Measurements from ENCODE around the gene MESP1. TPM values are rescaled to one million over a fixed set of nuclear protein-coding genes. Genes with fewer than 3 reads are reported as not detected.

Gene MESP1
- total RNA-seq, 1 donor: under 0.01 TPM

DNA sequence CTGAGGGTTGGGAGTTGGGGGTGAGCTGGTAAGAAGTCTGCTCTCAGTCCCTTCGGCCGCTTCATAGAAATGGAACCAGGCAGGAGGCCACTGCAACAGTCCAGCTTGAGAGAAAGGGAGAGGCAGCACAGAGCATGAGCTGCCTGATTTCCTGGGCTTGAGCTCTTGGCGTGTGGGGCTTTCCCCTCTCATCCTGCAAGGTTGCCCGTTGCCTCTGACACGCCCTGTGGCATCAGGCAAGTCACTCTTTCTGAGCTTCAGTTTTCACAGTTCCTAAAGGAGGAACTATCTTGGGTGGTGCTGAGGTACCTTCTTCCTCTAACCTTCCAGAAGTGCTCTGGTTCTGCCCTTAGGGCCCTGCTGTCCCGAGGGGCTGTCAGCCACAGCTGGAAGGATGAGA, 30.0 kb upstream of the MESP1 start:
- DNase-seq (ENCODE audit: low read depth): no peak
- TF ChIP-seq, protein P1, sequence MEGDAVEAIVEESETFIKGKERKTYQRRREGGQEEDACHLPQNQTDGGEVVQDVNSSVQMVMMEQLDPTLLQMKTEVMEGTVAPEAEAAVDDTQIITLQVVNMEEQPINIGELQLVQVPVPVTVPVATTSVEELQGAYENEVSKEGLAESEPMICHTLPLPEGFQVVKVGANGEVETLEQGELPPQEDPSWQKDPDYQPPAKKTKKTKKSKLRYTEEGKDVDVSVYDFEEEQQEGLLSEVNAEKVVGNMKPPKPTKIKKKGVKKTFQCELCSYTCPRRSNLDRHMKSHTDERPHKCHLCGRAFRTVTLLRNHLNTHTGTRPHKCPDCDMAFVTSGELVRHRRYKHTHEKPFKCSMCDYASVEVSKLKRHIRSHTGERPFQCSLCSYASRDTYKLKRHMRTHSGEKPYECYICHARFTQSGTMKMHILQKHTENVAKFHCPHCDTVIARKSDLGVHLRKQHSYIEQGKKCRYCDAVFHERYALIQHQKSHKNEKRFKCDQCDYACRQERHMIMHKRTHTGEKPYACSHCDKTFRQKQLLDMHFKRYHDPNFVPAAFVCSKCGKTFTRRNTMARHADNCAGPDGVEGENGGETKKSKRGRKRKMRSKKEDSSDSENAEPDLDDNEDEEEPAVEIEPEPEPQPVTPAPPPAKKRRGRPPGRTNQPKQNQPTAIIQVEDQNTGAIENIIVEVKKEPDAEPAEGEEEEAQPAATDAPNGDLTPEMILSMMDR (IDR thresholded peaks at IDR 0.05; ENCODE audit: insufficient read depth, low read depth, low read length): no peak

DNA sequence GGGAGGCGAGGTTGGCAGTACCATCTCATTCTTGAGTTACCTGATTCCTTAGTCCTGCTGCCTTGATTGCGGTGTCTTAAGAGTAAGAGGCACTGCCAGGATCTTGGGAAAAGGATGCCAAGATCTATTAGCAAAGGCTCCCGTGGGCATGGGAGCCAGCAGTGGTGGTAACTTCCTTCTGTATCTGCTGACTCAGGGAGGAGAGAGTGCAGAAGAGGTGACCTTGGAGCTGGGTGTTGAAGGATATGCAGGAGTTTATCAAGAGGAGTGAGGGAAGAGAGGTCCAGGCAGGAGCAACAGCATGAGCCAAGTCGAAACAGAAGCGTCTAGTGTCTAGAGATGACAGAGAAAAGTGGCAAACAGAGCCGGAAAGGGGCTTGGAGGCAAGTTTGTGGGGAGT, 29.6 kb upstream of the MESP1 start:
- H3K4me3 ChIP-seq (ENCODE audit: low read depth, low read length): no peak overlapping the region
- TF ChIP-seq, protein P1 (IDR thresholded peaks at IDR 0.05; ENCODE audit: insufficient read depth, low read depth, low read length): no peak

More for the DNA sequence above, 30.0 kb upstream of the MESP1 start:
- H3K4me3 ChIP-seq (ENCODE audit: low read depth, low read length): no peak overlapping the region

DNA sequence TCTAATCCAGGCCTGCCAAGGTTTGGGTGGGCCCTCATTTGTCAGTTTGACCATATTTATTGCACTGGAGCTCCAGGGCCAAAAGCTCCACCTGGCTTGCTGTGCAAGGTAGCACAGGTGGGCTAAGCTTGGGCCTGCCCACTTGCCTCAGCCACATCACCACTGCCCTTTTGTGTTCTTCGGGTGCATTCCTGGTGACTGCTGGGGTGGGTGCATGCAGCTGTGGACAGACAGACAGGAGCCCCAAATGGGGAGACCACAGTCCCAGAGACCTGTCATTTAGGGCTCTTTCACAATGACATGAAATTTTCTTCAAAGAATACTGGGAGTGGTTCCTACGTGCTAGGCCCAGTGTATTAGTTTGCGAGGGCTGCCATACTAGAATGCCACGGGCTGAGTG, 27.8 kb upstream of the MESP1 start:
- TF ChIP-seq, protein P1 (IDR thresholded peaks at IDR 0.05; ENCODE audit: insufficient read depth, low read depth, low read length): no peak
- no peak overlapping the region for H3K4me3 ChIP-seq (ENCODE audit: low read depth, low read length)
- no peak for DNase-seq (ENCODE audit: low read depth)

More for the DNA sequence above, 29.6 kb upstream of the MESP1 start:
- DNase-seq (ENCODE audit: low read depth): no peak

DNA sequence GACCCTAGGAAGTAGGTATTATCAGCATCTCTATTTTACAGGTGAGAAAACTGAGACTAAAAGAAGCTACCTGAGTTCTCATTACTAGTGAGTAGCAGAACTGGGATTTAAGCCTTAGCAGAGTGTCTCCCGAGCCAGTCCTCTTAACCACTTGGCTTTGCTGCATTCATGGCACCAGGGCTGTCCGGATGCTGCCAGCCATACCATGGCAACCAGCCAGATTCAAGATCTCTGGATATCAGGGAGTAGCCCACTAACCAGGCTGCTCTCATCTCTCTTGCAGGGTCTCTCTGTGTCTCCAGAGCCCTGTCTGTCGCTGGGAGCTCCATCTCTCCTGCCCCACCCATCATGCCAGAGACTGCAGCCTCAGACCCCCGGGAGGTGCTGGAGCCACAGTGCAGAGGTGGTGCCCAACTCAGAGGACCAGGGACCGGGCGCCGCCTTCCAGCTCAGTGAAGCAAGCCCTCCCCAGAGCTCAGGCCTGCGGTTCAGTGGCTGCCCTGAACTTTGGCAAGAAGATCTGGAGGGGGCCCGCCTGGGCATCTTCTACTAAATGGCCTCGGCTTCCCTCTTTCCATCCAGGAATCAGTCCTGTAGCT, 26.8 kb upstream of the MESP1 start:
- no peak overlapping the region for H3K4me3 ChIP-seq (ENCODE audit: low read depth, low read length)
- TF ChIP-seq, protein P1 (IDR thresholded peaks at IDR 0.05; ENCODE audit: insufficient read depth, low read depth, low read length): no peak
- DNase-seq (ENCODE audit: low read depth): no peak

DNA sequence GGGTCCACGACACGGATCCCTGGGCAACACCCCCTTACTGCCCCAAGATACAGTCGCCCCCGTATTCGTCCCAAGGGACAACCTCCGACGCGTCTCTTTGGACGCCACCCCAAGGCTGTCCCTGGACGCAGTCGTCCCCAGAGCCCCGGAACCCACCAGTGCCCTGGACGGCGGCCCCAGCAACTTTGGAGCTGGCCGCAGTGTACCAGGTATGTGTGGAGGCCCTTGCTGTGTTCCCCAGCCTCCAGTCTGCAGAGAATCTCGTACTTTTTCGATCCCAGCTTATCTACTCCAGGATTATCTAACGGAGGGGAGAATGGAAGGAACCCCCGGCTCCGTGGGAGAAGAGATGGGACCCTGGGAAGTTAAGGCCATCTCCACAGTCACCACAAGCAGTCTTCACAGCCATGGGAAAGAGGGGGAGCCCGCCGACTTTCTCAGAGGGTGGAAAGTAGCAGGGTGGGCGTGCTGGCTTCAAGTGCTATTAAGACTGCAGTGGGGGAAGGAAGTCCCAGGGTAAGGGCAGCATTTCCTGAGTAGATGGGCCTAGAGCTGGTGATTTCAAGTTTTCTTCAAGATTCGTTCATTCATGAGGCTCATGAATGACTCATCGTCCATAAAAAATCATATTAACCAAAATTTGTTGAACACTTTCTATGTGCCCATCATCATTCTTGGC, 26.2 kb upstream of the MESP1 start:
- H3K4me3 ChIP-seq (ENCODE audit: low read depth, low read length): no peak overlapping the region
- no peak for DNase-seq (ENCODE audit: low read depth)
- TF ChIP-seq, protein P1 (IDR thresholded peaks at IDR 0.05; ENCODE audit: insufficient read depth, low read depth, low read length): no peak

DNA sequence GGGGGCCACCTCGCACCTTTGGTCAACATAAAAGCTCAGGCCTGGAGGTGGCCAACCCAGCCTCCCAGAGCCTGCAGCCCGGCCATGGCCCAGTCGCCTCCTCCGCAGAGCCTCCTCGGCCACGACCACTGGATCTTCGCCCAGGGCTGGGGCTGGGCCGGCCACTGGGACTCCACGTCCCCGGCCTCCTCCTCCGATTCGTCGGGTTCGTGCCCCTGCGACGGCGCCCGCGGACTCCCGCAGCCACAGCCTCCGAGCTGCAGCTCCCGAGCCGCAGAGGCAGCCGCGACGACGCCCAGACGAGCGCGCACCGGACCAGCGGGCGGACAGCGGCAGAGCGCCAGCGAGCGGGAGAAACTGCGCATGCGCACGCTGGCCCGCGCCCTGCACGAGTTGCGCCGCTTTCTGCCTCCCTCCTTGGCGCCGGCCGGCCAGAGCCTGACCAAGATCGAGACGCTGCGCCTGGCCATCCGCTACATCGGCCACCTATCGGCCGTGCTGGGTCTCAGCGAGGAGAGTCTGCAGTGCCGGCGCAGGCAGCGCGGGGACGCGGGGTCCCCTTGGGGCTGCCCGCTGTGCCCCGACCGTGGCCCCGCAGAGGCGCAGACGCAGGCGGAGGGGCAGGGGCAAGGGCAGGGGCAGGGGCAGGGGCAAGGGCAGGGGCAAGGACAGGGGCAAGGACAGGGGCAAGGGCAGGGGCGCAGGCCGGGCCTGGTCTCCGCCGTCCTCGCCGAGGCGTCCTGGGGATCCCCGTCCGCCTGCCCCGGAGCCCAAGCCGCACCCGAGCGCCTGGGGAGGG, 25.4 kb upstream of the MESP1 start, which contains the start of gene MESP2:
Gene MESP2 (plus strand): TSS at position 59 of the 799 bp plus-strand sequence. CDS start 26 bp downstream, at position 85.
- DNase-seq (ENCODE audit: low read depth): peak; percentile 81
- peak within 1 kb of the TSS; percentile 46 for H3K4me3 ChIP-seq (ENCODE audit: low read depth, low read length)
- TF ChIP-seq, protein P1 (IDR thresholded peaks at IDR 0.05; ENCODE audit: insufficient read depth, low read depth, low read length): peak; percentile 46
